ENCODE data around the gene PPM1L. TPM values are rescaled to one million over a fixed set of nuclear protein-coding genes. Genes with fewer than 3 reads are reported as not detected.

PPM1L gene
- total RNA-seq, 1 donor from 2014 or later: 13.5 TPM

DNA sequence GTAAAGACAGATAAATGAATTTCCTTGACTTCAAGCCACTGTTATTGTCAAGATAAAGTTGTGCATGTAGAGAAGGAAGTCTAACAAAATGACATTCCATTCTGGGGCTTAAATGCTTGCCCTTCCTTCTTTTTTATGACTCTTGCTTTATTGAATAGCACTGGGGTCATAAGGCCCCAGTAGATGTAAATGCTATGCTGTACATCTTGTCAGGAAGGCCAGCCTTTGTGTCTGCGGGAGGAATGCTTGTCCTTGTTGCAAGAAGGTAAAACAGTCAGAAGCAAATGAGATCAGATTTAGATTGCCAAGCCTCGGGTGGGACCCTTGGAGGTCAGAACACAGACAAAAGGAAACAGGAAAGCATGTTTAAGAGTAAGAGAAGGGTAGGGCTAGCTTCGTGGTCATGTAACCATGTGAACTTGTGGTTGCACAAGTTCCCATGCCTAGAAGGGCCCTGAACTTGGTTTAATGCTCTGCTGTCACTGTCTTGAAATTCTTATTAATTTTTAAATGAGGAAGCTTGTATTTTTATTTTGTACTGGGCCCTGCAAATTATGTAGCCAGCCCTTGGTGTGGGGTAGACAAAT lies 81.5 kb downstream of the PPM1L start:
- H3K27me3 ChIP-seq: no peaks in the 10 kb centered on the region
- H3K27ac ChIP-seq: no peak overlapping the region
- H3K36me3 ChIP-seq: no peaks in the 10 kb centered on the region
- H3K4me3 ChIP-seq: no peak overlapping the region
- DNase-seq (no peak), ATAC-seq (peak; percentile 37)
- no peaks in the 10 kb centered on the region for H3K4me1 ChIP-seq
- intact Hi-C loops (cut with DNase I): no loop called here
- TF ChIP-seq, protein P1, sequence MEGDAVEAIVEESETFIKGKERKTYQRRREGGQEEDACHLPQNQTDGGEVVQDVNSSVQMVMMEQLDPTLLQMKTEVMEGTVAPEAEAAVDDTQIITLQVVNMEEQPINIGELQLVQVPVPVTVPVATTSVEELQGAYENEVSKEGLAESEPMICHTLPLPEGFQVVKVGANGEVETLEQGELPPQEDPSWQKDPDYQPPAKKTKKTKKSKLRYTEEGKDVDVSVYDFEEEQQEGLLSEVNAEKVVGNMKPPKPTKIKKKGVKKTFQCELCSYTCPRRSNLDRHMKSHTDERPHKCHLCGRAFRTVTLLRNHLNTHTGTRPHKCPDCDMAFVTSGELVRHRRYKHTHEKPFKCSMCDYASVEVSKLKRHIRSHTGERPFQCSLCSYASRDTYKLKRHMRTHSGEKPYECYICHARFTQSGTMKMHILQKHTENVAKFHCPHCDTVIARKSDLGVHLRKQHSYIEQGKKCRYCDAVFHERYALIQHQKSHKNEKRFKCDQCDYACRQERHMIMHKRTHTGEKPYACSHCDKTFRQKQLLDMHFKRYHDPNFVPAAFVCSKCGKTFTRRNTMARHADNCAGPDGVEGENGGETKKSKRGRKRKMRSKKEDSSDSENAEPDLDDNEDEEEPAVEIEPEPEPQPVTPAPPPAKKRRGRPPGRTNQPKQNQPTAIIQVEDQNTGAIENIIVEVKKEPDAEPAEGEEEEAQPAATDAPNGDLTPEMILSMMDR (IDR thresholded peaks at IDR 0.05): no peak
- H3K9me3 ChIP-seq: no peaks in the 10 kb centered on the region

DNA sequence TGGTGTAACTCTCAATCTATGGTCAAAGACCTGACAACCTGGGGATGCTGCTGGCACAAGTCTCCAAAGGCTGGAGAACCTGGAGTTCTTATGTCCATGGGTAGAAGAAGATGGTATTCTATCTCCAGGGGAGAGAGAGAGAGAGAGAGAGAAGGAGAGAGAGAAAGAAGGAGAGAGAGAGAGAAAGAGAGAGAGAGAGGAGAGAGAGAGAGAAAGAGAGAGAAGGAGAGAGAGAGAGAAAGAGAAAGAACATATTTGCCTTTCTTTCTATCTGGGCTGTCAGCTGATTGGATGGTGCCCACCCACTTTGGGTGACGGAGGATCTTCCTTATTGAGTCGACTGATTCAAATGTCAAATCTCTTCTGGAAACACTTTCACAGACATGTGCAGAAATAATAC lies 84.6 kb downstream of the PPM1L start:
- TF ChIP-seq, protein P1 (IDR thresholded peaks at IDR 0.05): no peak
- H3K36me3 ChIP-seq: no peaks in the 10 kb centered on the region
- no peaks in the 10 kb centered on the region for H3K9me3 ChIP-seq
- ATAC-seq (no peak), DNase-seq (no peak)
- H3K4me1 ChIP-seq: no peaks in the 10 kb centered on the region
- H3K4me3 ChIP-seq: no peak overlapping the region
- intact Hi-C loops (cut with DNase I): no loop called here
- H3K27me3 ChIP-seq: no peaks in the 10 kb centered on the region
- no peak overlapping the region for H3K27ac ChIP-seq

DNA sequence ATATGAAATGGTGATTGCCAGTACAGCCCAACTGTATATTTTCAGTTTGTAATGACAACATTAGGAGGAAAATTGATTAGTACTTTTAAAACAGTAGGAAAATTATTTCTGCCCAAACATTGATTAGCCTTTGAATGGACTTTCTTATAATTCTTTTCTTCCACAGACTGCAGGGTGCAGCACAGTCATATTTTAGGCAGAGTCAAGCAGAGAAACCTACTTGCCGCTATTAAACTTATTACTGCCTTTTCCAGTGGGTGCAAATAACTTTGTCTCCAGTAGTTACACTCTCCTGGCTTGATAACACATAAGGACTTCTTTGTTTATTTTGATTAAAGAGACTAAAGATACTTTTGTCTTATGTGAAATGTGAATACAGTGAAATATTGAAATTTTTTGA lies 85.4 kb downstream of the PPM1L start:
- intact Hi-C loops (cut with DNase I): no loop called here
- no peak overlapping the region for H3K27ac ChIP-seq
- H3K4me3 ChIP-seq: no peak overlapping the region
- H3K9me3 ChIP-seq: no peaks in the 10 kb centered on the region
- H3K4me1 ChIP-seq: no peaks in the 10 kb centered on the region
- ATAC-seq (no peak), DNase-seq (no peak)
- H3K36me3 ChIP-seq: no peaks in the 10 kb centered on the region
- TF ChIP-seq, protein P1 (IDR thresholded peaks at IDR 0.05): no peak
- no peaks in the 10 kb centered on the region for H3K27me3 ChIP-seq

- ATAC-seq: no peak
- no peaks in the 10 kb centered on the region for H3K4me1 ChIP-seq
- TF ChIP-seq, protein P1 (IDR thresholded peaks at IDR 0.05): no peak
- no peaks in the 10 kb centered on the region for H3K27me3 ChIP-seq
- H3K4me3 ChIP-seq: no peak overlapping the region
- no peaks in the 10 kb centered on the region for H3K9me3 ChIP-seq
- no peak for DNase-seq
- intact Hi-C loops (cut with DNase I): no loop called here
- H3K36me3 ChIP-seq: no peaks in the 10 kb centered on the region
- no peak overlapping the region for H3K27ac ChIP-seq
These were observed 86.3 kb downstream of the PPM1L start for GRCh38 chr3:160842021-160843005.

GRCh38 chr3:160851629-160852210 lies 95.7 kb downstream of the PPM1L start:
- DNase-seq (no peak), ATAC-seq (no peak)
- H3K4me1 ChIP-seq: no peaks in the 10 kb centered on the region
- H3K4me3 ChIP-seq: no peak overlapping the region
- H3K36me3 ChIP-seq: no peaks in the 10 kb centered on the region
- no peaks in the 10 kb centered on the region for H3K9me3 ChIP-seq
- no peak overlapping the region for H3K27ac ChIP-seq
- intact Hi-C loops (cut with DNase I): no loop called here
- TF ChIP-seq, protein P1 (IDR thresholded peaks at IDR 0.05): no peak
- no peaks in the 10 kb centered on the region for H3K27me3 ChIP-seq

All from upper lobe of right lung (tissue), 1 donor.